Sigmoid colon (tissue), 4 donors: ENCODE results near the gene TMEM219.
A peak's percentile ranks its signal among the peaks of the same experiment; 100 is the strongest.

ENCODE experiments used
- EP300 ChIP-seq, 4 donors: sonication (generic); formaldehyde crosslinking; IDR thresholded peaks; one replicate each; pipeline ENCODE4 v1.6.1; 2017; ENCODE audit warnings: antibody characterized with exemption in 4 of 4
- POLR2A ChIP-seq, 2 donors: fragments of 450-650 bp; IDR thresholded peaks; one replicate each; pipeline ENCODE4 v1.6.1; 2016; ENCODE audit warnings: antibody characterized with exemption in 2 of 2, mild to moderate bottlenecking in 2 of 2, moderate library complexity in 2 of 2
- POLR2AphosphoS5 ChIP-seq, 4 donors: sonication (generic); formaldehyde crosslinking; IDR thresholded peaks; one replicate each; pipeline ENCODE4 v1.6.1; 2017; ENCODE audit warnings: antibody characterized with exemption in 4 of 4

DNA sequence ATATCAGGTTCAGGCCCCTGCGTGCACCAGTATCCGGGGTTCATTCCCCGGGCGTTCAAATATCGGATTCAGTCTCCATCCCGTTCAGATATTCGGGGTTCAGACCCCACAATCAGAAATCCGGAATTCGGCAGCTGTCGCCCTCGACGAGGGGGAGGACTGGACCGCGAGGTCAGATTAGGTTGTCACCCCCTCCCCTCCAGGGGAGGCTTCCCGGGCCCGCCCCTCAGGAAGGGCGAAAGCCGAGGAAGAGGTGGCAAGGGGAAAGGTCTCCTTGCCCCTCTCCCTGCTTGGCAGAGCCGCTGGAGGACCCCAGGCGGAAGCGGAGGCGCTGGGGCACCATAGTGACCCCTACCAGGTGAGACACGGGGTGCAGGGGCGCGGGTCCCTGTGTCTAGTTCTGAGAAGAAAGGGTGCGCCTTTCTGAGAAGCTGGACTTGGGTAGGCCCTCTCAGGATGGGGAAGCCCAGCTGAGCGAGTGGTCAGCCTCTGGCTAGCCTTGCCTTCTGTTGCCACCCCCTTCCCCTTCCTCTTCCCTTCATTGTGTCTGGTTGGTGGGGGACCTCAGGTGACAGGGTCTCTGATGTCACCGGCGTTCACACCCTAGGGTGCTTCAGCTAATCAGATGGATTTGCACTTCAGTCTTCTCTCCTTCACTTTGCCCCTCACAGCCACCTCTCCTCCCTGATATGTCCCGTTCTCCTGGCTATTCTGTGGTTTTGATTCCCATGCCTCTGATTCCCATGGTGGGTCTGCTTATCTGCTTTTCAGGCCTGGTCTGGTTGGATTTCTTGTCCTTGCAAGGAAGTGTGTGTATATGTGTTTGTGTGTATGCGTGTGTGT, 12.6 kb downstream of the TMEM219 start:
- TF ChIP-seq POLR2AphosphoS5 (IDR thresholded peaks at IDR 0.05) (peak; percentile 13 to 50 (median 31)), EP300 (IDR thresholded peaks at IDR 0.05) (no peak), POLR2A (IDR thresholded peaks at IDR 0.05) (no peak)
